ENCODE data around the gene ABCA1.
"Not testable (repeated sequence)": the region's sequence is repeated elsewhere in the genome, so short reads cannot be mapped to it uniquely, and the experiment has no call there.

ABCA1 gene

DNA sequence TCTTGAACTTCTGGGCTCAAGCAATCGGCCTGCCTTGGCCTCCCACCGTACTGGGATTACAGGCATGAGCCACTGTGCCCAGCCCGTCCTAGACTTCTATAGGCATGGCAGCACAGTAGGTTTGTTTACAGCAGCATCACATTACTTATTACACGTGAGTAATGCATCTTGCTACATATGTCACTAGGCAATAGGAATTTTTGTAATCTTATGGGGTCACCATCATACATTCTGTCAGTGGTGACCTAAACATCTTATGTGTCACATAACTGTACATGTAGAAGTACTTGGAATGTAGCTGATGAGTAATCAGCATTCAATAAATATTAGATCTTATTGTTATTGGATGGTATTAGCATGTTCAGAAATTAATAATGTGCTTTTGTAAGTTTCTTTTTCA is 22.9 kb upstream of the ABCA1 start:
- no peak for DNase-seq (ENCODE audit: low spot score)

GRCh38 chr9:104948277-104948676 is 20.3 kb upstream of the ABCA1 start:
- DNase-seq (ENCODE audit: low spot score), result no peak

GRCh38 chr9:104944871-104945270 is 16.9 kb upstream of the ABCA1 start:
- DNase-seq (ENCODE audit: low spot score), result no peak

DNA sequence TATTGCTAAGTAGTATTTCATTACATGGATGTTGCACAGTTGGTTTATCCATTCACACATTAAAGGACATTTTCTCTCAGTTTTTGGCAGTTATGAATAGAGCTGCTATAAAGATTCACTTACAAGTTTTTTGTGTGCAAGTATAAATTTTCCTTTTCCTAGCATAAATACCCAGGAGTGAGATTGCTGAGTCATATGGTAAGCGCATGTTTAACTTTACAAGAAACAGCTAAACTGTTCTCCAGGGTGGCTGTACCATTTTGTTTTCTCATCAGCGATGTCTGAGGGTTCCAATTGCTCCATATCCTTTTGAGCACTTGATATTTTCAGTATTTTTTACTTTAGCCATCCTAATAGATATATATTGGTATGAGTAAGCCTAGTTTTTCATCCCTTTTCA is 16.4 kb upstream of the ABCA1 start:
- no peak for DNase-seq (ENCODE audit: low spot score)

- no peak for DNase-seq (ENCODE audit: low spot score)
Observed at GRCh38 chr9:104941597-104941996, 13.6 kb upstream of the ABCA1 start.

- no peak for DNase-seq (ENCODE audit: low spot score)
Observed at GRCh38 chr9:104936291-104936690, 8.3 kb upstream of the ABCA1 start.

DNA sequence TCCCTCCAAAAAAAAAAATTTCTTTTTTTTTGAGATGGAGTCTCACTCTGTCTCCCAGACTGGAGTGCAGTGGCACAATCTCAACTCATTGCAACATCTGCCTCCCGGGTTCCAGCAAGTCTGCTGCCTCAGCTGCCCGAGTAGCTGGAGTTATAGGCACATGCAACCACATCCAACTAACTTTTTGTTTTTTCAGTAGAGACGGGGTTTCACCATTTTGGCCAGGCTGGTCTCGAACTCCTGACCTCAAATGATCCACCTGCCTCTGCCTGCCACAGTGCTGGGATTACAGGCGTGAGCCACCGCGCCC is 7.5 kb upstream of the ABCA1 start:
- DNase-seq (ENCODE audit: low spot score), result not testable (repeated sequence)

- no peak for DNase-seq (ENCODE audit: low spot score)
Observed at GRCh38 chr9:104934691-104935500, 6.9 kb upstream of the ABCA1 start.

DNA sequence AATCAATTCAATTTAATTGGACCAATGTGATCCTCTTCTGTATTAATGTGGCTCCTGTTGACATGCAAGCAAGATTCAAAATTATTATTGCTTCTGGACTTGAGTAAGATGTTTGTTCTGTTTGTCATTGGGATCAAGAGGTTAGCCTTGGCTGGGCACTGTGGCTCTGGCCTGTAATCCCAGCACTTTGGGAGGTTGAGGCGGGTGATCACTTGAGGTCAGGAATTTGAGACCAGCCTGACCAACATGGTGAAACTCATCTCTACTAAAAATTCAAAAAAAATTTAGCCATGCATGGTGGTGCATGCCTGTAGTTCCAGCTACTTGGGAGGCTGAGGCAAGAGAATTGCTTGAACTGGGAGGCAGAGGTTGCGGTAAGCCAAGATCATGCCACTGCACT is 5.1 kb upstream of the ABCA1 start:
- not testable (repeated sequence) for DNase-seq (ENCODE audit: low spot score)

GRCh38 chr9:104931256-104931655 is 3.3 kb upstream of the ABCA1 start:
- DNase-seq (ENCODE audit: low spot score), result no peak

GRCh38 chr9:104927216-104927911 is 591 bp downstream of the ABCA1 start:
- DNase-seq (ENCODE audit: low spot score), result peak; percentile 50

GRCh38 chr9:104923740-104924139 is 4.2 kb downstream of the ABCA1 start:
- DNase-seq (ENCODE audit: low spot score), result no peak

GRCh38 chr9:104923289-104923688 is 4.7 kb downstream of the ABCA1 start:
- no peak for DNase-seq (ENCODE audit: low spot score)

- not testable (repeated sequence) for DNase-seq (ENCODE audit: low spot score)
Observed at GRCh38 chr9:104922748-104923147, 5.2 kb downstream of the ABCA1 start.

DNA sequence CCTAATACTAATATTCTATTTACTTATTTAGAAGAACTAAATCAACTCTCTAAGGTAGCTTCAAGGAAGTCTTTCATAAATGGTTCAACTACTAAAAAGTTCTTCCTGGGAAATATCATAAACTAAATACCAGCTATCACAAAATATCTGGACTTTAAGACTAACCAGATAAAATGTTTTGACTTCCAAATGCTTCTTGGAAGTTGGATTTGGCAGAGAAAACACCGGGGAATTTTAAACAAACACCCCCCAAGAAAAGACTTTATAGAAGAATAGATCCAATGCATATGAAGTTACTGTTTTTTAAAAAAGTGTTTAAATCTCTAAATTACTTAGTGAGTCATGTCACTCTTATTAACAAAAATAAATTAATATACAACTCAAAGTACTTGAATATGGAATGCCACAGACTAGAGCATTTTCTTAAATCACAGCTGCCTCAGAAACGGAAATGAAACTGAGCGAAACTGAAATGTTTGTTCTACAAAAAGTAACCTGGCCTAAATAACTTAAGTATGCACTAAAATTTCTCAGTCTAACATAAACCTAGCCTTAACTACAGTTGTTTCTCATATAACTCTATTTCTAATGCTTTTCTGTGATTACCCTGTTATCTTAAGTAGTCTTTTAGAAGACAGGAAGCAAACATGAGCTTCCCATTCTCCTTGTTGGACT is 6.8 kb downstream of the ABCA1 start:
- no peak for DNase-seq (ENCODE audit: low spot score)

GRCh38 chr9:104915753-104916152 is 12.2 kb downstream of the ABCA1 start:
- DNase-seq (ENCODE audit: low spot score), result no peak

GRCh38 chr9:104915049-104915448 is 12.9 kb downstream of the ABCA1 start:
- DNase-seq (ENCODE audit: low spot score), result no peak

- no peak for DNase-seq (ENCODE audit: low spot score)
Observed at GRCh38 chr9:104914466-104914865, 13.5 kb downstream of the ABCA1 start.

DNA sequence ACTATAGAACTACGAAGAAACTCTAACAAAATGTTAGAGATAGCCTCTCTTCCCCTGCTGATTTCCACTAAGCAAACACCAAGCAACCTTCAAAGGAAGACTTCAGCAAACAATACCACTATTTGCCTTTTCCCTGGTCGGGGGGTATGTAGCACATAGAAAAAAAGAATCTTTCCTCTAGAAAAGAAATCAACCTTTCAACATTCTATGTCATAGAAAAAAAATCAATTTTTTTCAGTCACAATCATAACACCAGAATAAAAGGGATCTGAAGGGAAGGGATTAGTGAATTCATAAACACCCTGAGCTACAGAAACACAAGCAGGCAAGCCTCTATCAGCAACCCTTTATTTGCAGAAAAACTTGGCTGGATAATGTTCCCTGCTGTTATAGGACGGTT is 15.3 kb downstream of the ABCA1 start:
- DNase-seq (ENCODE audit: low spot score), result no peak

- no peak for DNase-seq (ENCODE audit: low spot score)
Observed at GRCh38 chr9:104911032-104911607, 16.8 kb downstream of the ABCA1 start.

DNA sequence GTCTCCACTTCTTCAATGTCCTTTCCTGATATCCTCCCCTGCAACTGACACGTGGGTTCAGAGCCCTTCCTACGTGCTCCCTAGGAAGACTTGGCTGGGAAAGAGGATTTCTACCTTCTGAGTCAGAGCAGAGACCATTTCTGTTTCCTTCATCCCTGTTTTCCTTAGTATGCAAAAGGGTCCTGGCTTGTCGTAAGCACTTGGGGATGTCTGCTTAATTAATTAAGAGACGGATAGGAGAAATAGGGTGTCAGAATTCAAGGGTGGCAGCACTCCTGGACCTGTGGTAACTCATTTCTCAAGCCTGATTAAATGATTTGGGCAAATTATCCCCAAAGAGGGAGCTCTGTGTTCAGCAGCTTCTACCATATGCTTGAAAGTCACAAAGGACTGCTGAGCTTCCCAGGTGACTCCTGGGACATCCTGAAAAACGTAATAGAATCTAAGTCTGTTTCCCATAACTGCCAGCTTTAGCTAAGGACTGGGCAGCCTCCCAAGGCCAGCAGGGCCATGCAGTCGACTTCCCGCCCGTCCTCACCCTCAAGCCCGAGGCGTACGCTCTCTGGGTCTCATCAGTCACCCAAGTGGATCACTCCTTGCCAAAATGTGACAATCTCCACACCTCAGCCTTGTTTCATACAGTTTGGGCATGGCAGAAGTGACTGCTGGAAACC is 20.5 kb downstream of the ABCA1 start:
- DNase-seq (ENCODE audit: low spot score), result no peak

Measured in D341Med (cell line).